ENCODE data around the gene CHD9.

DNA sequence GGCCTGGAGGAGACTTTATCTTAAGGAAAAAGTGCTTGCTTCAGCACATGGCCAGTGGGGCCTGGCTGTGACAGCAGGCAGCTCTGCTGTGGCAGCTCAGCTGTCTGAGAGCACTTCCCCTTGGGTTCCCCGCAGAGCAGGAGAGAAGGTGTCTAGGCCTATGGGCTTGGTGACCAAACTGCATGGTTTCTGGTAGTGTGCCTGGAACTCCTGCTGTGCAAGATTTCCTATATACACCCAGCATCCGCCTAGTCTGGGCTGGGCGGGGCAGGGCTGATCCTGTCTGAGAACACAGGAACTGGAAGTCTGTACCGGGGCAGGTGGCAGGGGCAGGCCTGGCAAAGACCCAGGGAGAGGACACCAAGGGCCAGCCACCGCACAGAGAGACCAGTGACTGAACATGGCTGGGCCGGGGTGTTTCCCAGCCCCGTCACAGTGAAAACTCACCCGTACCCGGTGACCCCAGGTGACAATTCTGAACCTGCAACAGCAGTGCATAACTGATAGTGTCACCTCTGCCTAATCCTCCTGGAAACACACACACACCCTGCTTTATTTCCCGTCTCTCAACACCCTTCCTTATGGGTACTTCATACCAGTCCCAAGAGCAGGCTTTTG, 39.3 kb downstream of the CHD9 start:
- TF ChIP-seq, protein P1, sequence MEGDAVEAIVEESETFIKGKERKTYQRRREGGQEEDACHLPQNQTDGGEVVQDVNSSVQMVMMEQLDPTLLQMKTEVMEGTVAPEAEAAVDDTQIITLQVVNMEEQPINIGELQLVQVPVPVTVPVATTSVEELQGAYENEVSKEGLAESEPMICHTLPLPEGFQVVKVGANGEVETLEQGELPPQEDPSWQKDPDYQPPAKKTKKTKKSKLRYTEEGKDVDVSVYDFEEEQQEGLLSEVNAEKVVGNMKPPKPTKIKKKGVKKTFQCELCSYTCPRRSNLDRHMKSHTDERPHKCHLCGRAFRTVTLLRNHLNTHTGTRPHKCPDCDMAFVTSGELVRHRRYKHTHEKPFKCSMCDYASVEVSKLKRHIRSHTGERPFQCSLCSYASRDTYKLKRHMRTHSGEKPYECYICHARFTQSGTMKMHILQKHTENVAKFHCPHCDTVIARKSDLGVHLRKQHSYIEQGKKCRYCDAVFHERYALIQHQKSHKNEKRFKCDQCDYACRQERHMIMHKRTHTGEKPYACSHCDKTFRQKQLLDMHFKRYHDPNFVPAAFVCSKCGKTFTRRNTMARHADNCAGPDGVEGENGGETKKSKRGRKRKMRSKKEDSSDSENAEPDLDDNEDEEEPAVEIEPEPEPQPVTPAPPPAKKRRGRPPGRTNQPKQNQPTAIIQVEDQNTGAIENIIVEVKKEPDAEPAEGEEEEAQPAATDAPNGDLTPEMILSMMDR (IDR thresholded peaks at IDR 0.05), result no peak
- no peak for TF ChIP-seq POLR2A (IDR thresholded peaks at IDR 0.05)
